Uterus (tissue), 4 donors: ENCODE data around the gene CHST13. TPM values are rescaled to one million over a fixed set of nuclear protein-coding genes. Genes with fewer than 3 reads are reported as not detected.

Experiments
- DNase-seq, 2 donors: peaks; one replicate each; pipeline ENCODE4 v3.0.0-alpha.2; 2019 to 2020
- H3K27ac ChIP-seq, 2 donors: fragments of 200-600 bp; sonication (generic); 1 replicate in 1 of 2; 2 replicates in 1 of 2; pipeline ENCODE4 v1.5.1; 2016 to 2018
- H3K27me3 ChIP-seq, 2 donors: fragments of 200-600 bp; sonication (generic); one replicate each; pipeline ENCODE4 v1.5.1; 2018 to 2019; ENCODE audit warnings: control low read depth in 1 of 2
- H3K36me3 ChIP-seq, 2 donors: fragments of 200-600 bp; sonication (generic); one replicate each; pipeline ENCODE4 v1.5.1; 2019; ENCODE audit warnings: control low read depth in 1 of 2
- H3K4me1 ChIP-seq, 2 donors: fragments of 200-600 bp; sonication (generic); one replicate each; pipeline ENCODE4 v1.5.1; 2018 to 2019; ENCODE audit warnings: control low read depth in 1 of 2
- H3K4me3 ChIP-seq, 2 donors: fragments of 200-600 bp; sonication (generic); 1 replicate in 1 of 2; 2 replicates in 1 of 2; pipeline ENCODE4 v1.5.1; 2018 to 2019; ENCODE audit warnings: mild to moderate bottlenecking in 1 of 2
- H3K9me3 ChIP-seq, 2 donors: fragments of 200-600 bp; sonication (generic); one replicate each; pipeline ENCODE4 v1.5.1; 2019; ENCODE audit warnings: control low read depth in 1 of 2
- CTCF ChIP-seq, 4 experiments: fragments of 200-600 bp in 2 of 4; fragments of 450-650 bp in 2 of 4; sonication (generic) in 2 of 4; IDR thresholded peaks; one replicate each; pipeline ENCODE4 v1.5.1; 2016 to 2019; ENCODE audit warnings: antibody characterized with exemption in 4 of 4, mild to moderate bottlenecking in 2 of 4, moderate library complexity in 1 of 4
- POLR2A ChIP-seq, 2 donors: fragments of 450-650 bp; IDR thresholded peaks; one replicate each; pipeline ENCODE4 v1.6.1; 2016; ENCODE audit warnings: antibody characterized with exemption in 2 of 2, mild to moderate bottlenecking in 1 of 2, moderate library complexity in 1 of 2
- intact Hi-C: fragments of 100-400 bp; cut with DNase I; formaldehyde crosslinking; loops from one replicate; pipeline ENCODE4 v1.15.1; 2023; ENCODE audit warnings: low total_unique reads
- total RNA-seq, 4 donors: library from RNA; depleted of rRNA in 3 of 4; stranded (reverse); fragments of >200 nt in 3 of 4; gene quantifications; one replicate each; pipeline versions ENCODE4 v1.1.0 to v1.2.4, GENCODE V29; 2014 to 2023
- donor health status: DM: yes; HTN: yes; CAD: no.

The CHST13 gene
- total RNA-seq, 4 donors from 2014 or later, result 0.24 to 0.62 TPM; not detected in 2

GRCh38 chr3:126501736-126502135 lies 22.2 kb upstream of the CHST13 start:
- no peak overlapping the region for H3K4me3 ChIP-seq
- no peaks in the 10 kb centered on the region for H3K9me3 ChIP-seq
- no peak overlapping the region for H3K27ac ChIP-seq
- no peaks in the 10 kb centered on the region for H3K4me1 ChIP-seq
- intact Hi-C loops, result no loop called here
- H3K27me3 ChIP-seq, result no peaks in the 10 kb centered on the region
- no peaks in the 10 kb centered on the region for H3K36me3 ChIP-seq
- no peak for TF ChIP-seq POLR2A (IDR thresholded peaks at IDR 0.05)
- TF ChIP-seq CTCF (IDR thresholded peaks at IDR 0.05), result no peak
- no peak for DNase-seq

- no peaks in the 10 kb centered on the region for H3K36me3 ChIP-seq
These were observed 21.3 kb upstream of the CHST13 start for GRCh38 chr3:126502656-126503055.

GRCh38 chr3:126503701-126504100 lies 20.3 kb upstream of the CHST13 start:
- no peak overlapping the region for H3K4me3 ChIP-seq
- H3K9me3 ChIP-seq, result no peaks in the 10 kb centered on the region
- no peaks in the 10 kb centered on the region for H3K36me3 ChIP-seq
- no peaks in the 10 kb centered on the region for H3K27me3 ChIP-seq
- no peak for DNase-seq
- intact Hi-C loops, result no loop called here
- H3K4me1 ChIP-seq, result no peaks in the 10 kb centered on the region
- H3K27ac ChIP-seq, result no peak overlapping the region
- TF ChIP-seq POLR2A (IDR thresholded peaks at IDR 0.05) (no peak), CTCF (IDR thresholded peaks at IDR 0.05) (no peak)

More at GRCh38 chr3:126502656-126503055, 21.3 kb upstream of the CHST13 start:
- no peak overlapping the region for H3K27ac ChIP-seq
- H3K27me3 ChIP-seq, result no peaks in the 10 kb centered on the region
- no peak overlapping the region for H3K4me3 ChIP-seq
- H3K9me3 ChIP-seq, result no peaks in the 10 kb centered on the region
- H3K4me1 ChIP-seq, result no peaks in the 10 kb centered on the region
- intact Hi-C loops, result no loop called here
- TF ChIP-seq CTCF (IDR thresholded peaks at IDR 0.05) (no peak), POLR2A (IDR thresholded peaks at IDR 0.05) (no peak)
- no peak for DNase-seq

- no peak for TF ChIP-seq CTCF (IDR thresholded peaks at IDR 0.05)
- TF ChIP-seq POLR2A (IDR thresholded peaks at IDR 0.05), result no peak
- no peak for DNase-seq
- H3K27me3 ChIP-seq, result no peaks in the 10 kb centered on the region
- no peak overlapping the region for H3K27ac ChIP-seq
- intact Hi-C loops, result no loop called here
- no peaks in the 10 kb centered on the region for H3K9me3 ChIP-seq
- no peaks in the 10 kb centered on the region for H3K4me1 ChIP-seq
- H3K36me3 ChIP-seq, result no peaks in the 10 kb centered on the region
- no peak overlapping the region for H3K4me3 ChIP-seq
These were observed 16.1 kb upstream of the CHST13 start for GRCh38 chr3:126507886-126508285.

- intact Hi-C loops, result no loop called here
- Histone ChIP-seq H3K9me3 (no peaks in the 10 kb centered on the region), H3K4me1 (no peaks in the 10 kb centered on the region), H3K36me3 (no peaks in the 10 kb centered on the region), H3K27me3 (no peaks in the 10 kb centered on the region), H3K4me3 (no peak overlapping the region), H3K27ac (no peak overlapping the region)
- TF ChIP-seq CTCF (IDR thresholded peaks at IDR 0.05) (no peak), POLR2A (IDR thresholded peaks at IDR 0.05) (no peak)
- no peak for DNase-seq
These were observed 15.4 kb upstream of the CHST13 start for GRCh38 chr3:126508564-126508964.
